Measurements from ENCODE around the gene RAB4B.
"Not testable (repeated sequence)": the region's sequence is repeated elsewhere in the genome, so short reads cannot be mapped to it uniquely, and the experiment has no call there.

- not testable (repeated sequence) for TF ChIP-seq CTCF (conservative IDR thresholded peaks at IDR 0.05; ENCODE audit: low read length); EZH2phosphoT487 (IDR thresholded peaks at IDR 0.05; ENCODE audit: borderline replicate concordance, low read depth, low read length)
Observed at GRCh38 chr19:40822704-40823553, 44.9 kb downstream of the RAB4B start.

Data from OCI-LY7 (cell line).